Right lung (tissue), 5 donors: ENCODE measurements around the gene FAM135A. TPM values are rescaled to one million over a fixed set of nuclear protein-coding genes. Genes with fewer than 3 reads are reported as not detected.
"Not testable (repeated sequence)": the region's sequence is repeated elsewhere in the genome, so short reads cannot be mapped to it uniquely, and the experiment has no call there.

Source experiments
- DNase-seq, 2 donors: peaks; one replicate each; pipeline ENCODE4 v3.0.0-alpha.2; 2013
- polyA plus RNA-seq, 5 donors: library from polyadenylated mRNA; unstranded; fragments of 120-200 nt; gene quantifications; one replicate each; pipeline versions ENCODE4 v1.2.1 to v1.2.3, GENCODE V29; 2013; ENCODE audit warnings: inconsistent platforms in 1 of 5, low replicate concordance in 1 of 5; ENCODE audit not compliant: insufficient read length in 5 of 5, insufficient read depth in 1 of 5

Gene FAM135A
- polyA plus RNA-seq, 5 donors: 20.2 to 35.1 (median 24.8) TPM

DNA sequence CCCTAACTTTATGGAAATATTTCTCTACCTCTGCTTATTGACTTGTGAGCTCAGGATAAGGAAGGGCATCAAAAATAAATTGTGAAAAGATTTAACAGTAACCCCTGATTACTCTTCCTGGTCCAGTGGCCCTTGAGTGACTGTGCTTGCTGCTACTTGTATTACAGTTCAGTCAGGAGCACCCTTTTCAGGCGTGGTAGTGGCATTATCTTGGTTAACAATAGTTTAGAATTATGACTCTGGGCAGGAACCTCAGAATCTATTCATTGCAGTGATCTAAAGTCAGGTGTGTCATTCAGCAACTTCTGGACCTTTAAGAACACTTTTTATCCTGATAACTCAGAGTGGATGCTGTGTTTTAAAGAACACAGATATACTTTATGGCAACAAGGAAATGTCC, 43.4 kb downstream of the FAM135A start:
- no peak for DNase-seq

DNA sequence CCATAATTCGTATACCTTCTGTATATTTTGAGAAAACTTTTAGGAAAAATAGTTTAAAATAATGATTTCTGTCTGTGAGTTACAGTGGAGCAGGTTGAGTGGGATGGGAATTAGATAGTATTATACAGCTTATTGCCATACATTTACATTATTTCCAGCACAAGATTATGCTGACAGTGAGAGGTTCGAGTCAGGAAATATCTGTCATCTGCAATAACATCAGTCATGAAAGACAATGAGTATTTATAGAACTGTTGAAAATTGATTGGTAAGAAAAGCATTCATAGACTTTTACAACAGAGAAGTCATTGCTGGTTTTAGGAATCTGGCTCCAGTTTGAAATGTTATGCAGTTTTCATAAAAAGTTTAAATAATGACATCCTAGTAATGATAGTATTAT, 45.9 kb downstream of the FAM135A start:
- DNase-seq: no peak

DNA sequence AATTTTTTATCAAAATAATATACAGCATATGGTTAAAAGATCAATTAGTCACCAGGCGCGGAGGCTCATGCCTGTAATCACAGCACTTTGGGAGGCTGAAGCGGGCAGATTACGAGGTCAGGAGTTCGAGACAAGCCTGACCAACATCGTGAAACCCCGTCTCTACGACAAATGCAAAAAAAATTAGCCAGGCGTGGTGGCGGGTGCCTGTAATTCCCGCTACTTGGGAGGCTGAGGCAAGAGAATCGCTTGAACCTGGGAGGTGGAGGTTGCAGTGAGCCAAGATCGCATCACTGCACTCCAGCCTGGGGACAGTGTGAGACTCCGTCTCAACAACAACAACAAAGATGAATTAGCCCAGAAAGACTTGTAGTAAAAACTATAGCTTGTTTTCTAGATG, 46.4 kb downstream of the FAM135A start:
- DNase-seq: not testable (repeated sequence)

- no peak for DNase-seq
Measured at GRCh38 chr6:70470016-70470415, 56.7 kb downstream of the FAM135A start.

DNA sequence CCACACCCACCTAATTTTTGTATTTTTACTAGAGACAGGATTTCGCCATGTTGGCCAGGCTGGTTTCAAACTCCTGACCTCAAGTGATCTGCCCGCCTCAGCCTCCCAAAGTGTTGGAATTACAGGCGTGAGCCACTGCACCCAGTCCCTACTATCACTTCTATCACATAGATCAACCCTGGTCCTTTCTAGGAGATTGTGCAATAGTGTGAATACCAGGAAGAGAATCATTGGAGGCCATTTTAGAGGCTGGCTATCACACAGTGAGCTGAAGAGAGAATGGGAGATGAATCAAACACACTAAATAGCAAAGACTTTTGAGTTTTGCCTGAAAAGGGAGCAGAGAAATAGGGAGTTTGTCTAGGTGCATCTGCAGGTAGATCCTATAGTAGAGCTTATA, 57.2 kb downstream of the FAM135A start:
- DNase-seq: not testable (repeated sequence)

DNA sequence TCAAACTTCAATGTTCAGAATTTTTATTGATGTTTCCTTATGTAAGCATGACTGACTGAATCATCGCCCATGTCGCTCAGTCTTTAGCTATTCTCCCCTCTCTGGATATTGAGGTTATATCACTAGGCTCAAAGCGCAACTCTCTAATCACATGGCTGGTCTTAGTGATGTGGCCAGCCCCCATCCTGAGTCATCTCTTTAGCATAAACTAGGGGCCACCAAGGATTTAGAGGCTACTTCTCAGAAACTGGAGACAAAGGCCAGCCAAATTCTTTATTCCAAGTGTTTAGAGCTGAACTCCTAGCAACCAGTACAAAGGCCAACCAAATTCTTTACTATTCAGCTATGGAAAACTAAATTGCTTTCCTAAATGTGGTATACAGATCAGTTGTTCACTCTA, 61.4 kb downstream of the FAM135A start:
- DNase-seq: no peak

- DNase-seq: peak; percentile 36 to 48
Measured at GRCh38 chr6:70479236-70479635, 65.9 kb downstream of the FAM135A start.

DNA sequence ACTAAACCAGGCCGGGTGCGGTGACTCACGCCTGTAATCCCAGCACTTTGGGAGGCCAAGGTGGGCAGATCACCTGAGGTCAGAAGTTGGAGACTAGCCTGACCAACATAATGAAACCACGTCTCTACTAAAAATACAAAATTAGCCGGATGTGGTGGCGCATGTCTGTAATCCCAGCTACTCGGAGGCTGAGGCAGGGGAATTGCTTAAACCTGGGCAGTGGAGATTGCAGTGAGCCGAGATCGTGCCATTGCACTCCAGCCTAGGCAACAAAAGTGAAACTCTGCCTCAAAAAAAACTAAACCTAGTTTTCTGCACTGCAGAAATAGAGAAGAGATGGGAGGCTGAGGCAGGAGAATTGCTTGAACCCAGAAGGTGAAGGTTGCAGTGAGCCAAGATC, 73.3 kb downstream of the FAM135A start:
- not testable (repeated sequence) for DNase-seq

GRCh38 chr6:70489364-70489763, 76.1 kb downstream of the FAM135A start:
- no peak for DNase-seq

DNA sequence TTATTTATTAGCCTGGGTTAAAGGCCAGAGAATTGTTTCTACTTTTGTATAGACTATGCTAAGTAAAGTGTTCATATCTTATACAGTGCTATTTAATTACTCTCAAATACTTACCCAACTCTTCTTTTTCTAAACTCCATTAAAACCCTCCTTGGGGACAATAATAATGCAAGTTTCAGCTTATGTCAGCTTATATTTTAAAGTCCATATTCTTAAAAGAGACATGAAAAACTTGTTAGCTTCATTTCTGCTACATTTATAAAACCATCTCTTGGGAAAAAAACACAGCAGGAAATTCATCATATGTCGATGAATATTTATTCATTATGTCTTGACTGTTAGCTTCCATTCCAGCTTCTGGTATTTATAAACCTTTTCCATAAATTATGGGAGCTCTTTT, 81.5 kb downstream of the FAM135A start:
- DNase-seq: no peak

GRCh38 chr6:70495790-70496189, 82.5 kb downstream of the FAM135A start:
- DNase-seq: not testable (repeated sequence)

DNA sequence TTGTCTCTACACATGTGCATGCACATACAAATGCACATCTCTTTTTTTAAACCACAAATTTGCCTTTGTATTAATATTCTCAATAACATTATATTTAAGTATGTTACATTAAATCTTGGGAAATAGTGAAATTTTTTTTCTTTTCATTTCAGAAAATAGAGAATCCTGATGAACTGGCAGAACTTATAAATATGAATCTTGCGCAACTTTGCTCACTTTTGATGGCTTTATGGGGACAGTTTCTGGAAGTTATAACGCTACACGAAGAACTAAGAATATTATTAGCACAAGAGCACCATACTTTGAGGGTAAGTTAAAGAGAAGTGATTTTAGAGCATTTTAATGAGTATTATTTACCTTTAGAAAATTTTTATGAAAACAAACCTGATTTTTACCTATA, 89.2 kb downstream of the FAM135A start:
- DNase-seq: no peak

GRCh38 chr6:70503813-70504465, 90.6 kb downstream of the FAM135A start:
- no peak for DNase-seq

- no peak for DNase-seq
Measured at GRCh38 chr6:70506321-70506720, 93.0 kb downstream of the FAM135A start.

DNA sequence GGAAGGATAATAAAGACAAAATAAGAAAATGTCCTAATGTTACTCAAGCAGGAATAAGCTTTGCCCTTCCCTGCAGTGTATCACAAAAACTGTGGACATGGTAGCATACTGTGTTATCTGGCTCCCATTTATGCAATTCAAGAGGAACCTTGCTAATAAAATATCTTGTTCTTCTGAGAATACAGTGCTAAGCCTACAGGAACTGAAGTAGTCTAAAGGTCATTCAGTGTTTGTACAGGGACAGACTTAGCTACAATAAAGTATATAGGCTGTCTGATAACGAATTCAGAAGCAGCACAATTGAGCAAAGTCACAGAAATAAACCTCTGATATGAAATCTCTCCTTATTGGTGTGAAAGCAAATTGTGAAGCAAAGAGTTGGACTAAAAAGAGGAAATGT, 93.9 kb downstream of the FAM135A start:
- DNase-seq: no peak

DNA sequence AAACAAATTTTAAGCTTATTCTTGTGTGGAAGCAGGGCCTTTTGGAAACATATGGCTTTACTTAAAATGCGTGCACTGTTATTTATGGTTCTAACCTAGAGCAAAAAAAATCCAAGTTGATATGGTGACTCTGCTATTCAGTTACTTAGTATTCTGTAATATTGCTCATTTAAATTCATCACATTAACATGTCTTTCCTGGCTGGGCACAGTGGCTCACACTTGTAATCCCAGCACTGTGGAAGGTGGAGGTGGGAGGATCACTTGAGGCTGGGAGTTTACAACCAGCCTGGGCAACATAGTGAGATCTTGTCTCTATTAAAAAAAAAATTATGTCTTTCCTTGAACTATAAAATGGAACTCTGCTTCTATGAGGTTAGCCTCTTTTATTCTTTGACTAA, 95.6 kb downstream of the FAM135A start:
- no peak for DNase-seq

GRCh38 chr6:70510600-70510999, 97.3 kb downstream of the FAM135A start:
- no peak for DNase-seq

DNA sequence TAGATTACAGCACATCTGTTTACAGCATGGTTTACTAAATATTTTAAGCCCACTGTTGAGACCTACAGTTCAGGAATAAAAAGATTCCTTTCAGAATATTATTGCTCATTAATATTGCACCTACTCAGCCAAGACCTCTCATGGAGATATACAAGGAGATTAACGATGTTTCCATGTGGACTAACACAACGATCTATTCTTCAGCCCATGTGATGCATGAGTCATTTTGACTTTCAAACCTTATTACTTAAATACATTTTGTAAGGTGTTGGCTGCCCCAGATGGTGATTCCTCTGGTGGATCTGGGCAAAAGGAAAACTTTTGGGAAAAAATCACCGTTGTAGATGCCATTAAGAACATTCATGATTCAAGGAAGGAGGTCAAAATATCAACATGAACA, 105.4 kb downstream of the FAM135A start:
- DNase-seq: no peak

DNA sequence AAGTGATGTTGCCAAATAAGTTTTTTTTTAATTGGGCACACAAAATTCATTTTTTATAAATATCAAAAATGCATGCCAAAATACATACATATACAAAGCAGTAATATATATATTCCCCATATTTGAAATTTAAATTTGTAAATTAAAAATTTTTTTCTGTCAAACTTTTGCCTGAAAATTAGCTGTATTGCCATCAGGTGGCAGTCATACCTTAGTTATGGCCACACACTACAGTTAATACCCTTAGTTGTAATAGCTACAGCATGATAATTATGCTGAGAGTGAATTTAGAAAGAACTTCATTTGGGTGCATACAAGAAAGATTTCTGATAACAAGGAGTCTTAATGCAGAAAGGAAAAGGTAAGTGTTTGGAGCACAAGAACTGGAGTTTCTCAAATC, 107.3 kb downstream of the FAM135A start:
- DNase-seq: peak in 1 of 2 donors; percentile 1

DNA sequence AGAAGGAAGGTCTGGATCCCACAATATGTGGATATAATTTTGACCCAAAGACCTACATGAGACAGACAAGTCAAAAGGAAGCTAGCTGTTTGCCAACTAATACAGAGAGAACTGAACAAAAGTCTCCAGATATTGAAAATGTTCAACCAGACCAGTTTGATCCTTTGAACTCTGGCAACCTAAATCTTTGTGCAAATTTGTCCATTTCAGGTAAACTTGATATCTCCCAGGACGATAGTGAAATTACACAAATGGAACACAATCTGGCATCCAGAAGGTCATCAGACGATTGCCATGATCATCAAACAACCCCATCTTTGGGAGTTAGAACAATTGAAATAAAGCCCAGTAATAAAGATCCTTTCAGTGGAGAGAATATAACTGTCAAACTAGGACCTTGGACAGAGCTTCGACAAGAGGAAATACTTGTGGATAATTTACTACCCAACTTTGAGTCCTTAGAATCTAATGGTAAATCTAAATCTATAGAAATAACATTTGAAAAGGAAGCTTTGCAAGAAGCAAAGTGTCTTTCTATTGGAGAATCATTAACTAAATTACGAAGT, 111.5 kb downstream of the FAM135A start:
- no peak for DNase-seq

- DNase-seq: no peak
Measured at GRCh38 chr6:70527071-70527737, 113.9 kb downstream of the FAM135A start.

GRCh38 chr6:70530023-70530422, 116.7 kb downstream of the FAM135A start:
- DNase-seq: no peak

GRCh38 chr6:70531133-70531532, 117.8 kb downstream of the FAM135A start:
- no peak for DNase-seq
